Activated CD4-positive, alpha-beta T cell treated with anti-CD3 and anti-CD28 coated beads, Interleukin-2, amount 50 U/mL, for 4 hours (primary cell): ENCODE measurements around the gene LINGO3.
A peak's percentile ranks its signal among the peaks of the same experiment; 100 is the strongest.

Source experiments
- DNase-seq, 2 experiments: peaks; one replicate each; pipeline ENCODE4 v3.0.0-alpha.2; 2020

Gene LINGO3

GRCh38 chr19:2280633-2281264 lies 27.2 kb downstream of the LINGO3 start:
- DNase-seq: no peak

- DNase-seq: no peak
These were observed 29.3 kb downstream of the LINGO3 start for GRCh38 chr19:2278459-2279158.

DNA sequence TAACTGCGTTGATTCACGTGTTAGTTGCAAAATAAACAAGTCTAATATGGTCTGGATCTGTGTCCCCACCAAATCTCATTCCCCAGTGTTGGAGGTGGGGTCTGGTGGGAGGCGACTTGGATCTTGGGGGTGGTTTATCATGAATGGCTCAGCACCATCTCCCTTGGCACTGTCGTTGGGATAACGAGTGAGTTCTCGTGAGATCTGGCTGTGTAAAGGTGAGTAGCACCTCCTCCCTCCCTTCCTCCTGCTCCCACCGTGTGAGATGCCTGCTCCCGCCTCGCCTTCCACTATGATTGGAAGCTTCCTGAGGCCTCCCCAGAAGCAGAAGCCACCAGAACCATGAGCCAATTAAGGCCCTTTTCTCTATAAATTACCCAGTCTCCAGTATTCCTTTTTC lies 30.8 kb downstream of the LINGO3 start:
- DNase-seq: no peak

DNA sequence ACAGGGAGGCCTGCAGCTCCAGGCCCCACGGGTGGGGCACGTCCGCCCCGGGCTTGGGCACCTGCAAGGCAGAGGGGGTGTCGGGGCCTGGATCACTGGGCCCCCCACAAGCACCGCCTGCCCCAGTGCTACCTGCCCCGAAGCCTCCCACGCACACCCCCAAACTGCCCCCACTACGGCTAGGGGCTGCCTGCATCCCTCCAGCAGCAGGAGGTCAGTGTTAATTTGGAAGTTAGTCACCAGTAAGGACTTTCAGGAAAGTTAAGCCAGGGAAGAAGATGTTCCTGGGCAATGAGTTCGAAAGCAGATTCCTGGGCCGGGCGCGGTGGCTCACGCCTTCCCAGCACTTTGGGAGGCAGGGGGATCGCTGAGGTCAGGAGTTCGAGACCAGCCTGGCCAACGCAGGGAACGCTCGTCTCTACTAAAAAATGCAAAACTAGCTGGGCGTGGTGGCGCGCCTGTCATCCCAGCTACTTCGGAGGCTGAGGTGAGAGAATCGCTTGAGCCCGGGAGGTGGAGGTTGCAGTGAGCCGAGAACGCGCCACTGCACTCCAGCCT lies 31.4 kb downstream of the LINGO3 start:
- DNase-seq: no peak

DNA sequence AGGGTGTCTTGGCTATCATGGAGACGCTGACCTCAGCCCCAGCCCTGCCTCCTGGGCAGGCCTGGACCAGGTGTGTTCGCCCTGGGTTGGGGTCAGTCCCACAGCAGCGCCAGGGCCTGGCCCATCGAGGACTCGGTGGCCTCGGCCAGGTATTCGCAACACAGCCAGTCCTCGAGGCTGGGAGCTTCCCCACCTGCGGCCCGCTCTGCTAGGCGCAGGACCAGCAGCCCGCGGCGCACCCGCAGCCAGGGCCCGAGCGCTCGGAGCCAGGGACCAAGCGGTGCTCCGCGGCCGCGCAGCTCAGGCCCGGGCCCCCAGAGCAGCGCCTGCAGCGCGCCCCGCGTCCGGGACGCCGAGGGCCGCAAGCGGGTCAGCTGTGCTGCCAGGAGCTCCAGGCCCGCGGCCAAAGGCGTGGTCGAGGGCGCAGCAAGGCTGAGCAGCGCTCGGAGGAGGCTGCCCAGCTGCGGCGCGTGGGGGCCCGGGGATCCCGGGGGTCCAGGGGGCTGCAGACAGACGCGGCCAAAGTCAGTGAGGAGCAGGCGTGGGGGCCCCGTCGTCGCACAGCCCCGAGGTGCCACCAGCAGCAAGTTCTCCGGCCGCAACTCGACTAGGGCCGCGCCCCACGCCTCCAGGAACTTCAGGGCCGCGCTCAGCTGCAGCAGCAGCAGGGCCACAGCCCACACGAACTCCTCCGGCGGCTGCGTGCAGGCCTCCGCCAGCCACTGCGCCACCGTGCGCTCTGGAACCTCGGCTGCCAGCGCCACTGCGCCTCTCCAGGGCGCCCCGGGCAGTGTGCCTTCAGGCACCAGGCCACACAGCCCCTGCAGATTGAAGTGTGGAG lies 32.1 kb downstream of the LINGO3 start:
- DNase-seq: no peak

DNA sequence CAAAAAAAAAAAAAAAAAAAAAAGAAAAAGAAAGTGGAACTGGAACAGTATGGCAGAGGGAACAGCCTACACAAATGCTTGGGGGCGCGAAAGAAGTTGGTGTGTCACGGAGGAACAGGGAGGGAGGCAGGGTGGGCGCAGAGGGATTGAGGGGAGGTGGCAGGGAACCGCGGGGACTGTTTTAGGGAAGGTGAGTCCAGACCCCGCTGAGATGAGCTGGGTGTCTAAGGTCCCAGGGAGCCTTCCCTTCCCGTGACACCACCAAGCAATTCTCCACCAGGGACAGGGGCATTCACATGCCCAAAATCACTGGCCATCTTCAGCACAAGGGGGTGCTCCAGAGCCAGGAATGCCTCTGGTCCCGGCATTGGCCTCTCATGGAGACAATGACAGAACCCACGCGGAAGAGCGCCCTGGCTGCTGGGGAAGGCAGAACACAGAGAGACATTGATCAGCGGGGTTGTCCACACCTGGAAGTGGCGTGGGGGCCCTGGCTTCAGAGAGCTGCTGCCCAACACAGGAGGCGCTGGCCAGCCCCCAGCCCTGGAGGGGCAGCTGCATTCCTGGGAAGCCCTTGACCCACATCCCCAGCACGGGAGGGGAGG lies 32.9 kb downstream of the LINGO3 start:
- DNase-seq: no peak

DNA sequence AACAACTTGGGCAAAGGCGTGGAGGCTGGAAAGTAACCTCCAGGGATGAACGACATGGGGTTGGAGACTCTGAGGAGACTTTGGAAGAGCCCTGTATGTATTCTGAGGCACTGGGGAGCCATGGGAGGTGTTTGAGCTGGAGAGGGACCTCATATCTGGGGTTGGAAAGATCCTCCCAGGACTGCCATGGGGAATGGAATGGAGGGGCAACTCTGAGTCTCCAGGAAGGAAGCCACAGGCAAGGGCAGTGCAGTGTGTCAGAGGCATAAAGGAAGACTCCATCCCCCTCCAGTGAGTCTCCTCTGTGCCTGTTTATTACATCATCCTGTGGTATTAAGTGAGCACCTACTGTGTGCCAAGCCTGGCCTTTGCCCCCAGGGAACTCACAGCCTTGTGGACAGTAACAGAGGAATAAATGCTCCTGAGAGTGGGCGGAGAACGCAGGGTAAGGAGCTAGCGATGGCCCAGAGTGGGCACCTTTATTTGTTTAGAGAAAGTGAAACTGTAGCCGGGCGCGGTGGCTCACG lies 33.7 kb downstream of the LINGO3 start:
- no peak for DNase-seq

DNA sequence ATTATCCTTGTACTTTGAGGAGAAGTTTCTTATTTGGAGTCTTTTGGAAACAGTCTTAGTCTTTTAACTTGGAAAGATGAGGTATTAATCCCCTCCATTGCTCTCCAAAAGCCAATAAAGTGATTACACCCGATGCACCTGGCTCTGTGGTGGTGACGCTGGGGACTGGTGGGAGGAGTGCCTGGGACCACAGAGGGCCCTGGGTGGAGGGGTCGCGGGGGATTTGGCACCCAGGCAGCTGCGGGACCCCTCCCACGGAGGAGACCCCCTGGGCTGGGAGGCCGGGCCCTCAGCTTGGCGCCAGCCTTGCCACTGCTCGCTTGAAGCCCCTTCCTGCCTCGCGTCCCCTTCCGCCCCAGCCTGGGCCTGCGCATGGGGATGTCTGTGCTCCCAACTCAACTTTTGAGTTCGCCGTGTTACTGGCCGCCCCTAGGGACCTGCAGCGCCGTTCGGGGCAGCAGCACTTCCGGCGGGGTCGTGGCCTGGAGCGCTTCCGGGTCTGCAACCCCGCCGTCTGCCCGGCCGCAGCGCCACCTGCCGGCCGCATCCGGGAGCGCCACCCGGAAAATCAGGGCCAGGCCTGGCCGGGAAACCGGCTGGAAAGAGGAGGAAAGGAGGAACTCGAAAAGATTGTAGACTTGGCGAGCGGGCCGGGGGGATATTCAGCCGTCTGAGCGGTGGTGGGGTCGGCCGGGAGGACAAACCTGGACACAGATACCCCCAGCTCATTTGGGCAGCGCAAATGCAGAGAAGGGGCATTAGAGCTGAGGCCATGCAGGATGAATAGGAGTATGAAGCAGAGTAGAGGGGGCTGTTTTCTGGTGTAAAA lies 34.4 kb downstream of the LINGO3 start:
- DNase-seq: peak; percentile 53 to 56

DNA sequence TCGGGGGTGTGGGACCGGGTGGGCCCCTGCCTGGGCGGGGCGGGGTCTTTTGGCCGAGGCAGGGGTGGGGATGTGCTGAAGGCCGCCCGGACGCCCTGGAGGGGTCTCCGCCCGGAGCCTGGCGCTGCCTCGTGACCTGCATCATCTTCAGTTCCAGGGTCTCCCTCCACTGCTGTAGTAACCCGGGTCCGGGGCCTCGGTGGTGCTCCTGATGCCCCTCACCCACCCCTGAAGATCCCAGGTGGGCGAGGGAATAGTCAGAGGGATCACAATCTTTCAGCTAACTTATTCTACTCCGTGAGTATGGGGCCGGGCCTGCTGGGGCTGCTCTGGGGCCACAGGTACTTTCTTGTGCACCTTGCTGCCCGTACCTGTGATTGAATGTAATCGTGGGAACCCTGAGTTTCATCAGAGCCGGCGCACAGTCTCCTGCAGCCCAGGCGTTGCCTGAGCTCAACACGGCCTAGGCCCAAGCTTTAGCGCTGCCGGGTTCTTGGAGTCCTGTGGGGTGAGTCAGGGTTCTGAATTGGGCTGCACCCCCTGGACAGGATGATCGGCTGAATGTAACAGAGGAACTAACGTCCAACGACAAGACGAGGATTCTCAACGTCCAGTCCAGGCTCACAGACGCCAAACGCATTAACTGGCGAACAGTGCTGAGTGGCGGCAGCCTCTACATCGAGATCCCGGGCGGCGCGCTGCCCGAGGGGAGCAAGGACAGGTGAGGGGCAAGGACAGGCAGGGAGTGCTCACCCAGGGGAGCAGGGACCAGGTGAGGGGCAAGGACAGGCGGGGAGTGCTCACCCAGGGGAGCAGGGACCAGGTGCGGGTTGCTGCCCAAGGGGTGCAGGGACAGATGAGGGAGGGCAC lies 36.5 kb downstream of the LINGO3 start:
- DNase-seq: no peak

DNA sequence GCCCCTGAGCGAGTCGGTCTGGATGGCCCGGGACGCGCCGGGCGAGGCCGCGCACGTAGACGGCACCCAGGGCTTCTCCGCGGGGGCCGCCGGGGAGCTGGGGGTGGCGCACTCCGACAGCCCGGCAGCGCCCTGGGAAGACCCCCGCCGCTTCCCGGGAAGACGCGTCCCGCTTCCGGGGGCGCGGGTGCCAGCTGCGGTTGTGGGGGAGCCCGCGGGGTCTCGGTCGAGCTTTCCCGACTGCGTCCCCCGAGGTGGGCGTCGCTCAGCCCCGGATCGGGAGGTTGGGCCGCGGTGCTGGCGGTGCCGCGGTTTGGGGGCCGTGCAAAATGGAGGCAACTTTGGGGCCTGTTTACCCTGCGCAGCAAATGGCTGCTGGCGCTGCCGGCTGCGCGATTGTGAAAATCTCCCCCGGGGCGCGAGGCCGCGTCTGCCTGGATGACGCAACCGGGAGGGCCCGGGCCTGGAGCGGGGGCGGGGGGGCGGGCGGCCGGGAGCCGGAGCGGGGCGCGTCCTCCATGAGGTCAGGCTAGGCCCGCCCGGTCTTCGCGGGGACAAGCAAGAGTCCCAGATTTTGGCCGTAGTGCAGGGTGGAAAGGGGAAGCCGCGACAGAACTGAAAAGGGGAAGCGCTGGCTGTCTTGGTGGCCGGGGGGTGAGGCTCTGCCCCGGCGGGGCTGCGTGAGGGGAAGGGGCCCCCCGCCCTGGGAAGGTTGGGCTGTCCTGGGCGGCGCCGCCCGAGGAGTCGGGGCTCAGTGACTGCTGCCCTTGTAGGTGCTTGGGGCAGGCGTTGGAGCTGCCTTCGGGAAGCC lies 37.3 kb downstream of the LINGO3 start:
- DNase-seq: peak; percentile 67 to 76

- no peak for DNase-seq
These were observed 37.9 kb downstream of the LINGO3 start for GRCh38 chr19:2270157-2270422.

- DNase-seq: peak; percentile 99
These were observed 38.5 kb downstream of the LINGO3 start for GRCh38 chr19:2269244-2270156.

GRCh38 chr19:2268861-2269243 lies 39.1 kb downstream of the LINGO3 start:
- DNase-seq: no peak

DNA sequence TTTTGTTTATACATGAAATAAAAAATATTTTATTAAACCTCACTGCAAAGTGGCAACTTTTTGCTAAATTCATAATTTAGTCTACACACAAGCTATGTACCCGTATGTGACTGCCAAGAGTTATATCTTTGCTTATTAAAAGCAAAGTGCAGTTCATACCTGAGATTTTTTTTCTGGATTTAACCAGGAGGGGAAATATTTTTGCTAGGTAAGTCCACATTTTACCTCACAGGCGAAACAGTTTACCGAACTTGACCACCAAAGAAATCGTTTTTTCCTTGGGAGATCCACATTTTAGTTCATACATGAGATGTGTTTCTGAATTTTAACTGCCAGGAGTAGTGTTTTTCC lies 39.5 kb downstream of the LINGO3 start:
- no peak for DNase-seq

- DNase-seq: no peak
These were observed 41.6 kb downstream of the LINGO3 start for GRCh38 chr19:2266183-2266993.

GRCh38 chr19:2261438-2262172 lies 46.3 kb downstream of the LINGO3 start:
- DNase-seq: peak; percentile 41 to 48

- no peak for DNase-seq
These were observed 47.6 kb downstream of the LINGO3 start for GRCh38 chr19:2260341-2260805.

GRCh38 chr19:2259336-2259735 lies 48.6 kb downstream of the LINGO3 start:
- no peak for DNase-seq
